Hippocampal formation (tissue), 2 donors: Measurements from ENCODE around the gene ASB18.

Source experiments
- DNase-seq, 2 donors: peaks; one replicate each; lab custom pipeline; 2025; lab: John Stamatoyannopoulos, UW

The ASB18 gene

GRCh38 chr2:236163471-236164200 lies 100.6 kb downstream of the ASB18 start:
- no peak for DNase-seq

GRCh38 chr2:236162882-236163470 lies 101.2 kb downstream of the ASB18 start:
- DNase-seq = no peak

- no peak for DNase-seq
Observed at GRCh38 chr2:236162031-236162845, 102.0 kb downstream of the ASB18 start.

- no peak for DNase-seq
Observed at GRCh38 chr2:236161531-236161930, 102.7 kb downstream of the ASB18 start.

- no peak for DNase-seq
Observed at GRCh38 chr2:236161082-236161462, 103.1 kb downstream of the ASB18 start.

GRCh38 chr2:236160366-236161081 lies 103.7 kb downstream of the ASB18 start:
- DNase-seq = no peak

- DNase-seq = no peak
Observed at GRCh38 chr2:236159778-236160170, 104.4 kb downstream of the ASB18 start.

GRCh38 chr2:236158969-236159777 lies 105.0 kb downstream of the ASB18 start:
- DNase-seq = no peak

- DNase-seq = no peak
Observed at GRCh38 chr2:236157815-236158498, 106.2 kb downstream of the ASB18 start.

- no peak for DNase-seq
Observed at GRCh38 chr2:236157366-236157765, 106.8 kb downstream of the ASB18 start.

GRCh38 chr2:236156860-236157194 lies 107.4 kb downstream of the ASB18 start:
- no peak for DNase-seq

- DNase-seq = no peak
Observed at GRCh38 chr2:236156095-236156859, 107.9 kb downstream of the ASB18 start.

GRCh38 chr2:236155406-236155805 lies 108.8 kb downstream of the ASB18 start:
- no peak for DNase-seq

GRCh38 chr2:236146436-236146835 lies 117.8 kb downstream of the ASB18 start:
- DNase-seq = no peak

GRCh38 chr2:236143811-236144210 lies 120.4 kb downstream of the ASB18 start:
- DNase-seq = no peak
